GM23338 (cell line): ENCODE results near the gene GAS6. TPM values are rescaled to one million over a fixed set of nuclear protein-coding genes. Genes with fewer than 3 reads are reported as not detected.
A peak's percentile ranks its signal among the peaks of the same experiment; 100 is the strongest.

Experiments used
- ATAC-seq: fragments of 200-7000 bp; cut with Tn5 transposase; 3 replicates; pipeline ENCODE4 v1.9.1; 2020
- DNase-seq: peaks from one replicate; pipeline ENCODE4 v3.0.0-alpha.2; 2015; ENCODE audit warnings: low spot score
- H2AFZ ChIP-seq: fragments of 200-600 bp; sonication (generic); 2 replicates; pipeline ENCODE4 v1.8.0; 2016; ENCODE audit warnings: antibody characterized with exemption, mild to moderate bottlenecking, moderate library complexity
- H3F3A ChIP-seq: fragments of 200-600 bp; sonication (generic); replicated peaks from 2 replicates; pipeline ENCODE4 v1.8.0; 2017; ENCODE audit warnings: antibody characterized with exemption, mixed run types, low read depth
- H3K27ac ChIP-seq: fragments of 200-600 bp; sonication (generic); 2 replicates; pipeline ENCODE4 v1.6.1; 2016; ENCODE audit warnings: low read depth
- H3K27me3 ChIP-seq: fragments of 200-600 bp; sonication (generic); 2 replicates; pipeline ENCODE4 v1.8.0; 2016; ENCODE audit warnings: mild to moderate bottlenecking, mixed run types, moderate library complexity; ENCODE audit not compliant: insufficient read depth
- H3K36me3 ChIP-seq: fragments of 200-600 bp; sonication (generic); 2 replicates; pipeline ENCODE4 v1.8.0; 2016; ENCODE audit warnings: mild to moderate bottlenecking; ENCODE audit not compliant: insufficient read depth
- H3K4me1 ChIP-seq: fragments of 200-600 bp; sonication (generic); 2 replicates; pipeline ENCODE4 v1.8.0; 2016; ENCODE audit warnings: mild to moderate bottlenecking, moderate library complexity; ENCODE audit not compliant: insufficient read depth
- H3K4me2 ChIP-seq: fragments of 200-600 bp; sonication (generic); 2 replicates; pipeline ENCODE4 v1.7.1; 2017; ENCODE audit warnings: mixed run types
- H3K4me3 ChIP-seq: fragments of 200-600 bp; sonication (generic); 2 replicates; pipeline ENCODE4 v1.6.1; 2016; ENCODE audit warnings: mixed run types
- H3K79me2 ChIP-seq: fragments of 200-600 bp; sonication (generic); replicated peaks from 2 replicates; pipeline ENCODE4 v1.8.0; 2017; ENCODE audit warnings: mild to moderate bottlenecking; ENCODE audit not compliant: insufficient read depth
- H3K9me2 ChIP-seq: fragments of 200-600 bp; sonication (generic); 2 replicates; pipeline ENCODE4 v1.8.0; 2017; ENCODE audit not compliant: insufficient read depth
- H4K20me1 ChIP-seq: fragments of 200-600 bp; sonication (generic); replicated peaks from 2 replicates; pipeline ENCODE4 v1.8.0; 2017; ENCODE audit warnings: mild to moderate bottlenecking; ENCODE audit not compliant: insufficient read depth
- H3K27ac Mint-ChIP-seq: 2 replicates; pipeline ENCODE4 v1.8.0; 2020; ENCODE audit warnings: inconsistent platforms, mild to moderate bottlenecking, moderate library complexity, mixed read lengths
- H3K27me3 Mint-ChIP-seq: 3 replicates; pipeline ENCODE4 v1.8.0; 2022; ENCODE audit warnings: low read depth, mild to moderate bottlenecking, moderate library complexity, mixed read lengths, inconsistent platforms; ENCODE audit not compliant: insufficient read depth, poor library complexity
- H3K36me3 Mint-ChIP-seq: 3 replicates; pipeline ENCODE4 v1.8.0; 2021; ENCODE audit warnings: low read depth, mild to moderate bottlenecking, inconsistent platforms, moderate library complexity, mixed read lengths
- H3K4me1 Mint-ChIP-seq: 3 replicates; pipeline ENCODE4 v1.8.0; 2020; ENCODE audit warnings: mild to moderate bottlenecking, inconsistent platforms, mixed read lengths
- H3K4me3 Mint-ChIP-seq: 3 replicates; pipeline ENCODE4 v1.8.0; 2021; ENCODE audit warnings: moderate library complexity, mild to moderate bottlenecking, inconsistent platforms, mixed read lengths
- H3K9me3 Mint-ChIP-seq: 3 replicates; pipeline ENCODE4 v1.8.0; 2020; ENCODE audit warnings: moderate library complexity, mild to moderate bottlenecking, inconsistent platforms, mixed read lengths
- EZH2 ChIP-seq: fragments of 200-600 bp; sonication (generic); IDR thresholded peaks from one replicate; pipeline ENCODE4 v1.8.0; 2017; ENCODE audit warnings: antibody characterized with exemption, mild to moderate bottlenecking, low read depth; ENCODE audit not compliant: unreplicated experiment
- NANOG ChIP-seq: IDR thresholded peaks from 2 replicates; pipeline ENCODE4 v1.6.1; 2016; ENCODE audit warnings: antibody characterized with exemption, borderline replicate concordance
- POLR2AphosphoS5 ChIP-seq: IDR thresholded peaks from 2 replicates; pipeline ENCODE4 v1.6.1; 2016; ENCODE audit warnings: antibody characterized with exemption, low read depth
- ZNF331 ChIP-seq: fragments of 250-450 bp; sonication (Bioruptor Pico); IDR thresholded peaks from 2 replicates; pipeline ENCODE4 v1.5.0; 2020; ENCODE audit warnings: low read depth, mild to moderate bottlenecking, moderate library complexity
- polyA plus RNA-seq: library from polyadenylated mRNA; unstranded; fragments of >200 nt; fragmentation: Nextera tagmentation; extraction: Ambion mirVana; gene quantifications from 2 replicates; pipeline ENCODE4 v1.2.1, GENCODE V29; 2016
- total RNA-seq: library from RNA; depleted of rRNA; stranded (reverse); fragments of >200 nt; shearing (Covaris generic); gene quantifications from 2 replicates; pipeline ENCODE4 v1.2.3, GENCODE V29; 2014
- TF ChIP-seq, protein P1 (sequence below): fragments of 250-450 bp; sonication (Bioruptor Pico); IDR thresholded peaks from 2 replicates; pipeline ENCODE4 v1.5.0; 2020; ENCODE audit warnings: mild to moderate bottlenecking, moderate library complexity
- TF ChIP-seq, protein P2 (sequence below), 2 experiments: fragments of 200-600 bp in 1 of 2; sonication (generic) in 1 of 2; conservative IDR thresholded peaks; 2 replicates each; pipeline versions ENCODE4 v1.5.1 to v1.6.1; 2016 to 2017; ENCODE audit warnings: antibody characterized with exemption in 2 of 2, low read depth in 2 of 2, mild to moderate bottlenecking in 2 of 2, moderate library complexity in 1 of 2

The GAS6 gene
- total and polyA plus RNA-seq, 2 experiments from 2014 or later, result 7.9 to 21.2 TPM

DNA sequence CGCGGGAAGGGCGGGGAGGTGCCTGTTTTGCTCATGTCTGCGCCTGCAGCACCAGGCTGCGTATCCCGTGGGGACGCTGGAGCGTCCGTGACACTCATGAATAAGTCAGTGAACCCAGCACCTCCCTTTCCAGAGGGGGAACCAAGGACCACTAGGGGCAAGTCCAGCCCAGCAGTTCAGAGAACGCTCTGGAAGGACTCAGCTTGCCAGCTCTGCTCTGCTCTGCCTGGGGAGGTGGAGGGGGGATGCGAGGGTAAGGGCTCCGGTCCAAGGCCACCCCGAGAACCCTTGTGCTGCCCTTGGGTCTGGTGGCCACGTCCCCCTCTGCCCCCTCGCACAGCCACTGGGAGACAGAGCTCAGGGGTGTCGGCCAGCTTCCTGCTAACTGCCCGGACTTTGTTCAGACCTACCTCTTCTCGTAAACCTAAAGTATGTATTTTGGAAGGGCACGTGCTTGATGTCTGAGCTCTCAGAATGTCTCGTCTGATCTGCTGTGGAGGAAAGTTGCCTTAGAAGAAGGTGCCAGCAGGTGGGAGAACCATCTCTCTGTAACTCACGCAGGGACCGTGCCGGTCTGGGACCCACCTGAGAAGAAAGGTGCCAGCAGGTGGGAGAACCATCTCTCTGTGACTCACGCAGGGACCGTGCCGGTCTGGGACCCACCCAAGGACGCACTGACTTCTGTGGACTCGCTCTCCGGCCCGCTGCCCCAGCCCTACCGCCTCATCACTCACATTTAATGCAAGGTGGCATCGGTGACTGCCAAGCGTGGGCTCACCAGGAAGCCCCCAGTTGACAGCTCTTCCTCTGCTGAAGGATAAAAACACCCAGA is 70.8 kb downstream of the GAS6 start (continued):
- TF ChIP-seq, protein P1, sequence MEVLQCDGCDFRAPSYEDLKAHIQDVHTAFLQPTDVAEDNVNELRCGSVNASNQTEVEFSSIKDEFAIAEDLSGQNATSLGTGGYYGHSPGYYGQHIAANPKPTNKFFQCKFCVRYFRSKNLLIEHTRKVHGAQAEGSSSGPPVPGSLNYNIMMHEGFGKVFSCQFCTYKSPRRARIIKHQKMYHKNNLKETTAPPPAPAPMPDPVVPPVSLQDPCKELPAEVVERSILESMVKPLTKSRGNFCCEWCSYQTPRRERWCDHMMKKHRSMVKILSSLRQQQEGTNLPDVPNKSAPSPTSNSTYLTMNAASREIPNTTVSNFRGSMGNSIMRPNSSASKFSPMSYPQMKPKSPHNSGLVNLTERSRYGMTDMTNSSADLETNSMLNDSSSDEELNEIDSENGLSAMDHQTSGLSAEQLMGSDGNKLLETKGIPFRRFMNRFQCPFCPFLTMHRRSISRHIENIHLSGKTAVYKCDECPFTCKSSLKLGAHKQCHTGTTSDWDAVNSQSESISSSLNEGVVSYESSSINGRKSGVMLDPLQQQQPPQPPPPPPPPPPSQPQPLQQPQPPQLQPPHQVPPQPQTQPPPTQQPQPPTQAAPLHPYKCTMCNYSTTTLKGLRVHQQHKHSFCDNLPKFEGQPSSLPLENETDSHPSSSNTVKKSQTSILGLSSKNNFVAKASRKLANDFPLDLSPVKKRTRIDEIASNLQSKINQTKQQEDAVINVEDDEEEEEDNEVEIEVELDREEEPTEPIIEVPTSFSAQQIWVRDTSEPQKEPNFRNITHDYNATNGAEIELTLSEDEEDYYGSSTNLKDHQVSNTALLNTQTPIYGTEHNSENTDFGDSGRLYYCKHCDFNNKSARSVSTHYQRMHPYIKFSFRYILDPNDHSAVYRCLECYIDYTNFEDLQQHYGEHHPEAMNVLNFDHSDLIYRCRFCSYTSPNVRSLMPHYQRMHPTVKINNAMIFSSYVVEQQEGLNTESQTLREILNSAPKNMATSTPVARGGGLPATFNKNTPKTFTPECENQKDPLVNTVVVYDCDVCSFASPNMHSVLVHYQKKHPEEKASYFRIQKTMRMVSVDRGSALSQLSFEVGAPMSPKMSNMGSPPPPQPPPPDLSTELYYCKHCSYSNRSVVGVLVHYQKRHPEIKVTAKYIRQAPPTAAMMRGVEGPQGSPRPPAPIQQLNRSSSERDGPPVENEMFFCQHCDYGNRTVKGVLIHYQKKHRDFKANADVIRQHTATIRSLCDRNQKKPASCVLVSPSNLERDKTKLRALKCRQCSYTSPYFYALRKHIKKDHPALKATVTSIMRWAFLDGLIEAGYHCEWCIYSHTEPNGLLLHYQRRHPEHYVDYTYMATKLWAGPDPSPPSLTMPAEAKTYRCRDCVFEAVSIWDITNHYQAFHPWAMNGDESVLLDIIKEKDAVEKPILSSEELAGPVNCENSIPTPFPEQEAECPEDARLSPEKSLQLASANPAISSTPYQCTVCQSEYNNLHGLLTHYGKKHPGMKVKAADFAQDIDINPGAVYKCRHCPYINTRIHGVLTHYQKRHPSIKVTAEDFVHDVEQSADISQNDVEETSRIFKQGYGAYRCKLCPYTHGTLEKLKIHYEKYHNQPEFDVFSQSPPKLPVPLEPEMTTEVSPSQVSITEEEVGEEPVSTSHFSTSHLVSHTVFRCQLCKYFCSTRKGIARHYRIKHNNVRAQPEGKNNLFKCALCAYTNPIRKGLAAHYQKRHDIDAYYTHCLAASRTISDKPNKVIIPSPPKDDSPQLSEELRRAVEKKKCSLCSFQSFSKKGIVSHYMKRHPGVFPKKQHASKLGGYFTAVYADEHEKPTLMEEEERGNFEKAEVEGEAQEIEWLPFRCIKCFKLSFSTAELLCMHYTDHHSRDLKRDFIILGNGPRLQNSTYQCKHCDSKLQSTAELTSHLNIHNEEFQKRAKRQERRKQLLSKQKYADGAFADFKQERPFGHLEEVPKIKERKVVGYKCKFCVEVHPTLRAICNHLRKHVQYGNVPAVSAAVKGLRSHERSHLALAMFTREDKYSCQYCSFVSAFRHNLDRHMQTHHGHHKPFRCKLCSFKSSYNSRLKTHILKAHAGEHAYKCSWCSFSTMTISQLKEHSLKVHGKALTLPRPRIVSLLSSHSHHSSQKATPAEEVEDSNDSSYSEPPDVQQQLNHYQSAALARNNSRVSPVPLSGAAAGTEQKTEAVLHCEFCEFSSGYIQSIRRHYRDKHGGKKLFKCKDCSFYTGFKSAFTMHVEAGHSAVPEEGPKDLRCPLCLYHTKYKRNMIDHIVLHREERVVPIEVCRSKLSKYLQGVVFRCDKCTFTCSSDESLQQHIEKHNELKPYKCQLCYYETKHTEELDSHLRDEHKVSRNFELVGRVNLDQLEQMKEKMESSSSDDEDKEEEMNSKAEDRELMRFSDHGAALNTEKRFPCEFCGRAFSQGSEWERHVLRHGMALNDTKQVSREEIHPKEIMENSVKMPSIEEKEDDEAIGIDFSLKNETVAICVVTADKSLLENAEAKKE (CRISPR knock-in tag), result no peak
- no peak for TF ChIP-seq ZNF331
- no peak for TF ChIP-seq NANOG

DNA sequence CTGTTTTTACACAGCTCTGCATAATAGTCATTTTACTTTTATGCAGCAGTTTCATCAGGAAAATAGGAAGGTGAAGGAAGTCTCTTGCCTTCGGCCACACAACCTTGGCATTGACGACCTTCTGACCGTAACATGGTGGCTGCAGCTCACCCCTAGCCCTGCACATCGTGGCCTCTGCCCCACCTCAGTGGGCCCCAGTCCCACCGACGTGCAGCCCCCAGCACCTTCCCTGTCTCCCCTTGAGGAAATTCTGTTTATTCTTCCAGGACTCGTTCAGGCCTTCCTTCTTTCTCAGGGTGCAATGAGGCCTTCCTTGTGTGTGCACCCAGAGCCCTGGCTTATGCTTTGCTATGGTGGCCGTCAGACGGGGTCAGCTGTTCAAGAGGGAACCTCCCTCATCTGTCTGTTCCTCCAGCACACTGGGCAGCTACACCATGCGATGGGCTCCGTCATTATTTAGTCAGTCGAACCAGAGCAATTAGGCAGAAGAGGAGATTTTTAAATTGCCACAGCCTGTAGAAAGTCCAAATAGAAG is 71.6 kb downstream of the GAS6 start:
- no peaks in the 10 kb centered on the region for H3F3A ChIP-seq
- TF ChIP-seq EZH2, result no peak
- no peak for TF ChIP-seq POLR2AphosphoS5
- TF ChIP-seq, protein P2, sequence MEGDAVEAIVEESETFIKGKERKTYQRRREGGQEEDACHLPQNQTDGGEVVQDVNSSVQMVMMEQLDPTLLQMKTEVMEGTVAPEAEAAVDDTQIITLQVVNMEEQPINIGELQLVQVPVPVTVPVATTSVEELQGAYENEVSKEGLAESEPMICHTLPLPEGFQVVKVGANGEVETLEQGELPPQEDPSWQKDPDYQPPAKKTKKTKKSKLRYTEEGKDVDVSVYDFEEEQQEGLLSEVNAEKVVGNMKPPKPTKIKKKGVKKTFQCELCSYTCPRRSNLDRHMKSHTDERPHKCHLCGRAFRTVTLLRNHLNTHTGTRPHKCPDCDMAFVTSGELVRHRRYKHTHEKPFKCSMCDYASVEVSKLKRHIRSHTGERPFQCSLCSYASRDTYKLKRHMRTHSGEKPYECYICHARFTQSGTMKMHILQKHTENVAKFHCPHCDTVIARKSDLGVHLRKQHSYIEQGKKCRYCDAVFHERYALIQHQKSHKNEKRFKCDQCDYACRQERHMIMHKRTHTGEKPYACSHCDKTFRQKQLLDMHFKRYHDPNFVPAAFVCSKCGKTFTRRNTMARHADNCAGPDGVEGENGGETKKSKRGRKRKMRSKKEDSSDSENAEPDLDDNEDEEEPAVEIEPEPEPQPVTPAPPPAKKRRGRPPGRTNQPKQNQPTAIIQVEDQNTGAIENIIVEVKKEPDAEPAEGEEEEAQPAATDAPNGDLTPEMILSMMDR (conservative IDR thresholded peaks at IDR 0.05; ENCODE audit: low read depth in 2 of 2), result no peak
- TF ChIP-seq, protein P1 (CRISPR knock-in tag), result no peak

More for the DNA sequence above, 71.6 kb downstream of the GAS6 start:
- Histone ChIP-seq H3K27ac (no peak overlapping the region), H3K36me3 (no peaks in the 10 kb centered on the region), H3K27me3 (no peaks in the 10 kb centered on the region), H2AFZ (no peak overlapping the region), H3K4me3 (no peak overlapping the region), H3K4me2 (no peak overlapping the region), H3K4me1 (no peaks in the 10 kb centered on the region), H3K79me2 (no peaks in the 10 kb centered on the region), H4K20me1 (no peaks in the 10 kb centered on the region), H3K9me2 (no peaks in the 10 kb centered on the region)
- ATAC-seq (no peak), DNase-seq (no peak)
- H3K27ac Mint-ChIP-seq, result peak overlapping the region; percentile 74; the same call in 1 of the 2 replicates
- no peak overlapping the region for H3K4me3 Mint-ChIP-seq
- peaks cover 4% of the 10 kb centered on the region for H3K27me3 Mint-ChIP-seq
- no peaks in the 10 kb centered on the region for H3K36me3 Mint-ChIP-seq
- H3K4me1 Mint-ChIP-seq, result no peaks in the 10 kb centered on the region
- H3K9me3 Mint-ChIP-seq, result no peaks in the 10 kb centered on the region
